HEK293T (cell line): ENCODE measurements around the gene CPE.

Experiments
- BHLHE40 ChIP-seq: fragments of 450-650 bp; IDR thresholded peaks from 2 replicates; pipeline ENCODE4 v1.6.1; 2016; ENCODE audit warnings: mild to moderate bottlenecking, moderate library complexity, borderline replicate concordance
- CTBP1 ChIP-seq: fragments of 450-650 bp; IDR thresholded peaks from 2 replicates; pipeline ENCODE4 v1.6.1; 2016; ENCODE audit warnings: borderline replicate concordance
- ELF4 ChIP-seq: fragments of 450-650 bp; IDR thresholded peaks from 2 replicates; pipeline ENCODE4 v1.6.1; 2017; ENCODE audit warnings: antibody characterized with exemption
- FOXA1 ChIP-seq: fragments of 450-650 bp; IDR thresholded peaks from 2 replicates; pipeline ENCODE4 v1.6.1; 2016; ENCODE audit warnings: mild to moderate bottlenecking
- FOXK2 ChIP-seq: fragments of 450-650 bp; IDR thresholded peaks from 2 replicates; pipeline ENCODE4 v1.6.1; 2016; ENCODE audit warnings: mild to moderate bottlenecking
- FOXM1 ChIP-seq: fragments of 450-650 bp; IDR thresholded peaks from 2 replicates; pipeline ENCODE4 v1.6.1; 2017; ENCODE audit warnings: mild to moderate bottlenecking, borderline replicate concordance
- SP1 ChIP-seq: fragments of 450-650 bp; IDR thresholded peaks from 2 replicates; pipeline ENCODE4 v1.6.1; 2017
- ZNF384 ChIP-seq: fragments of 450-650 bp; IDR thresholded peaks from 2 replicates; pipeline ENCODE4 v1.6.1; 2016

DNA sequence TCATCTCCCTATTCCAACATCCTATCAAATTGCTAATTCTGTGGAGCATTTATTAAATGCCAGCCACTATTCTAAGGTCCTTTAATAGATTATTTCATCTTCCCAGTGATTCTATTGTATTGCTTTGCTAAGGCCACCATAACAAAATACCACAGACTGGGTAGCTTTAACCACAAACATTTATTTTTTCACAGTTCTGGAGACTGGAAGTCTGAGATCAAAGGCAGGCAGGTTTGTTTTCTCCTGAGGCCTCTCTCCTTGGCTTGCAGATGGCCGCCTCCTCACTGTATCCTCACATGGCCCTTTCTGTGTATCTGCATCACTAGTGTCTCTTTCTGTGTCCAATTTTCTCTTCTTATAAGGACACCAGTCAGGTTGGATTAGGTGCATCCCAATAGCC is 64.5 kb downstream of the CPE start:
- no peak for TF ChIP-seq FOXA1
- TF ChIP-seq FOXM1: no peak
- no peak for TF ChIP-seq CTBP1
- TF ChIP-seq FOXK2: no peak
- no peak for TF ChIP-seq ELF4
- no peak for TF ChIP-seq BHLHE40
- TF ChIP-seq ZNF384: no peak
- no peak for TF ChIP-seq SP1
